ENCODE data around the gene ARL15.
"Not testable (repeated sequence)": the region's sequence is repeated elsewhere in the genome, so short reads cannot be mapped to it uniquely, and the experiment has no call there.

The ARL15 gene

GRCh38 chr5:54103871-54104270 lies 206.5 kb downstream of the ARL15 start:
- no peak for DNase-seq (ENCODE audit: low read depth in 4 of 4, low spot score in 1 of 4)

DNA sequence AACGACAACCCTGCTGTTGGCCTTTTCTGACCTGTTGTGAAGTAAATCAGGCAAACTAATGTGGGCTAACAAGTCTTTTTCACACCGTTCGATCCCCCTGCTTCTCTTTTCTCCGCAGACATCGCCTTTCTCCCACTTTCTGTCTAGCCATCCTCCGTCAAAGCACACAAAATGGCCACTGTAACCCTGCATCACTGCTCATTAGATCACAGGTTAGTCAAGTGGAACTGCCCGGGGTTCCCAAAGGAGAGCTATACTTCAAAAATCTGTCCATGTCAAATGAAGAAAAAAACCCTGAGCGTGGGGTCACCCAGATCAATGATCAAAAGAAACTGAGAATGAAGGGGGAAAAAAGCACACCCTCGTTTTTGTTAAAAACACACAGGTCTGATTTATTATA lies 212.1 kb downstream of the ARL15 start:
- DNase-seq (ENCODE audit: low read depth in 4 of 4, low spot score in 1 of 4), result no peak

GRCh38 chr5:54095969-54096368 lies 214.4 kb downstream of the ARL15 start:
- no peak for DNase-seq (ENCODE audit: low read depth in 4 of 4, low spot score in 1 of 4)

GRCh38 chr5:54094706-54095105 lies 215.7 kb downstream of the ARL15 start:
- DNase-seq (ENCODE audit: low read depth in 4 of 4, low spot score in 1 of 4), result no peak

DNA sequence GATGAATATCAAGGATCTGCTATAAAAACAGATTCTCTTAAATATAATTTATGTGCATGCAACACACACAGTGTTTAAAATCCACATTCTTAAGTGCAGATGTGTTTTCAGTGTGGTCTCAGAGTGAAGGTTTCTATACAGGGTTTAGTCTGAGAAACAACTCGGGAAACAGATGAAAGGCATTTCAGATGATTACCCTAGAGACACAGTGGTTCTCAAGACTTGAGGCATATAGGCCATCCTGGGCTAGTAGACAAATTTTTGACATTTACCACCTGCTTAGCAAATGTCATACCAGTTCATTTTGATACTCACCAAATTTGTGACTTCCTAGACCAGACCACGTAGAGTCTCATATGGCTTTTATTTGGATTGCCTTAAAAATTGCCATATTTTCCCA lies 216.5 kb downstream of the ARL15 start:
- DNase-seq (ENCODE audit: low read depth in 4 of 4, low spot score in 1 of 4), result no peak

DNA sequence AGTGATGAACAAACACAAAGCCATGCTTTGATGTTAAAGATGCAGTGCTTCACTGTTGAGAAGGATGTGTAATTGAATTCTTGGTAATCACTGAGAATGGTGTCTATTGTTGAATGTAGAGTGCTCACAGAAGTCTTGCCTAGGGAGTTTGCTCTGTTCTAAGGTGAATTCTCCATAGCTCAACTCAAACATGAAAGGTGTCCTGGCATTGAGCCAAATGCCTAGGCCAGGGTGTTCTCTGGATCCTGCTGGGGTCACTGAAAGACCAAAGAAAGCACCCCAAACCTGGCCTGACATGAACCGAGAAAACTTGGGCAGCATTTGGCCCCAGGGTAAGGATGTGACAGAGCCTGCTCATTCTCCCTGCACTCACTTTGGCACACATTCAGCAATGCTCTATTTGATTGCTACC lies 217.3 kb downstream of the ARL15 start:
- DNase-seq (ENCODE audit: low read depth in 4 of 4, low spot score in 1 of 4), result no peak

DNA sequence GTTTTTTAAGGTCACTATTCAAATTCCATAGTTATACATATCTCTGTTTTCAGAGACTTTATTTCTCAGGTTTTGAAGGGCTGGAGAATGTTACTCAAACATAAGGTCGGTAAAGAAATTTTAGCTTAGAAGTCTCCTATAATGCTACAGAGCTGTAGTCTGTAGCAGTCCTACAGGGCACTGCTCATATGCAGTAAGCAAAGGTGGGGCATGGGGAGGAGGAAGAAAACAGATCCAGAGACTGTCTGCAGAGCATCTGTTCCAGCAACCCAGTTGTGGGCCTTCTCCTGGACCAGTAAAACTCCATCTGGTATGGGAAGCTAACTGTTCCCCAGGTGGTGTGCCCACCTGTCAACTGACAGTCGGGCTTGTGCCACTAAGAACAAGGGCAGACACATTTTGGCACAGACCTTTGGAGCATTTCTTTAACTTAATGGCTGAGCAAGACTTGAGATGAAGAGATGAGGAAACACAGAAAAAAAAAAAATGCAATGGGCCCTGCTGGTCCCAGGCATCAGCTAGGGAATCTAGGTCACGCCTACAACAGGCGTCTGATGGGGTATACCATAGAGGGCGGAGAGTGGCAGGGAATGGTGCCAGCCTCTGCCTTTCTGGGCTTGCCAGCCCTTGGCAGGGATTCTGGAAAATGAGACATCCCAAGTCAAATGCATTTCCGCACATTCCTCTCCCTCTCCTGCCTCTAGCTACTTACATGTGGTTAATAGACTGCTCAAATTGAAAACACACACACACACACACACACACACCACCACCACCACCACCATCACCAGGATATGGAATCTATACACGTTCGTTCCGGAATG lies 218.9 kb downstream of the ARL15 start:
- no peak for DNase-seq (ENCODE audit: low read depth in 4 of 4, low spot score in 1 of 4)

DNA sequence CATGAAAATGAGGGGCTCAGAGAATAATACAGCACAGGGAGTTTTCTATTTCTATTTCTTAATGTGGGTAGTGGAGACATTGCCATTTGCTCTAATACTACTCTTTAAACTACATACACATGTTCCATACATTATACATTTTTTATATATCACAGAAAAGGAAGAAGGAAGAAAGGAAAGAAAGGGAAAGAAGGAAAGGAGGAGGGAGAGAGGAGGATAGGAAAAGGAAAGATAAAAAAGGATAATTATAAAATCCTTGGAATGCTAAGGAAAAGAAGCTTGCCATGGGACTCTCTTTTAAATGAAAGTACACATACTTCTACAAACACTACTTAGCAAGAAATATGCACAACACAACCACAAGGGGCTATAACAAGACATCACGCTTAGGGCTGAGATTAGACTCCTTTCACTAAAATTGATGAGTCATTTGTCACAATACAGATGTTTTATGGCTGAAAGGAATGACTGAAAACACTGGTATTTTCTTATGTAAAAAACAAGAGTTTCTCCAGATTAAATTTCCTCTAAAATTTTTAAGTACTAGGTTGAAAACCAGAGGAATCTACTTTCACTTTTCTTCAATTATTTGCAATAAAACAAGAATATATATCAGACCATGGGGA lies 219.8 kb downstream of the ARL15 start:
- DNase-seq (ENCODE audit: low read depth in 4 of 4, low spot score in 1 of 4), result no peak

- DNase-seq (ENCODE audit: low read depth in 4 of 4, low spot score in 1 of 4), result no peak
Observed at GRCh38 chr5:54088081-54088480, 222.3 kb downstream of the ARL15 start.

DNA sequence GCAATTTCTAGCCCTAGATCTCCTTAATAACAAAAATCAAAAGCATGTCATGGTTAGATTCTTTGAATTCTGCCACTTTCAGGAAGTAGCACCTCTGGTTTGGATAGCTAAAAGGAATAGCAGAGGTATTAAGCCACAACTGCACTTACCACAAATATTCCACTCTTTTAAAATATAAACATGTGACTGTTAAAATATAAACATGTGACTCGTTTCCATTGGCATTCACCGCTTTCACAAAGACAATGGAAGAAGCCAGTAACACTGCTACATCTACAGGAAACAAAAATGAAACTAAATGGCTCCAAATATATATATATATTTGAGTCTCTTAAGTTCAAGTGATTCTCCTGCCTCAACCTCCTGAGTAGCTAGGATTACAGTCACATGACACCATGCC lies 222.9 kb downstream of the ARL15 start:
- DNase-seq (ENCODE audit: low read depth in 4 of 4, low spot score in 1 of 4), result no peak

DNA sequence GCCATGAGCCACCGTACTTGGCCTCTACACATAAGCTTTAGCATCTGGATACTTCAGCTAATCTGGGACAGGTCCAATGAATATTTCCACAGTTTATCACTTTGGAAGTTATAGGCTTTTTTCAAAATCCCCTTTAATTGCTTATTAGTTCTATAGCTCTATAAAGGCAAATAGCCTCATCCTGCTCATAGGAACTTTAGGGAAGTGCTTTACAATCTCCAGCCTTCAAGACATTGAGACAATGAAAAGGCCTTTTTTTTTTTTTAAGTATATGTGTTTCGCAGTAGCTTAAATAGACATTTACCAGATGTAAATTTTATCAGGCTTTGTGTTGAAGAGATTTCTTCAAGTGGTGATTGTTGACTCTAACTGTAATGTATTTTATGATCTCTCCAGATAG lies 224.2 kb downstream of the ARL15 start:
- no peak for DNase-seq (ENCODE audit: low read depth in 4 of 4, low spot score in 1 of 4)

- DNase-seq (ENCODE audit: low read depth in 4 of 4, low spot score in 1 of 4), result no peak
Observed at GRCh38 chr5:54084696-54085095, 225.7 kb downstream of the ARL15 start.

DNA sequence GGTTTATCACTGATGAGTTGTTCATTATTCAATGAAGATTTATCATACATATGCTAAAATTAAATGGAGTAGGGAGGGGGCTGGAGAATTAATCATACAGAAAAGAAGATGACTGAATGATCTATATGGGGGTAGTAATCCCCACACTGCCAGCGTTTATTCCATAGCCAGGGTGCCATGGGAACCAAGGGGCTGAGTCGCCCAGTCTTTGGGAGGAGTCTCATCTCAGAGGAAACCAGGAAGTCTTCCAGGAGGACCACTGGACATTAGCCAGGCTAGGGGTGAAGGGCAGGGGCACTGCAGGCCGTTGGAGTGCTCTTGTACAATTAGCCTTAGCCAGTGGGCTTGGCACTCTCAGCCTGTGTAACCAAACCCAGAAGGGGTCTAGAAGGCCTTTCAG lies 226.5 kb downstream of the ARL15 start:
- no peak for DNase-seq (ENCODE audit: low read depth in 4 of 4, low spot score in 1 of 4)

GRCh38 chr5:54083245-54083644 lies 227.1 kb downstream of the ARL15 start:
- DNase-seq (ENCODE audit: low read depth in 4 of 4, low spot score in 1 of 4), result no peak

- no peak for DNase-seq (ENCODE audit: low read depth in 4 of 4, low spot score in 1 of 4)
Observed at GRCh38 chr5:54081415-54081814, 229.0 kb downstream of the ARL15 start.

DNA sequence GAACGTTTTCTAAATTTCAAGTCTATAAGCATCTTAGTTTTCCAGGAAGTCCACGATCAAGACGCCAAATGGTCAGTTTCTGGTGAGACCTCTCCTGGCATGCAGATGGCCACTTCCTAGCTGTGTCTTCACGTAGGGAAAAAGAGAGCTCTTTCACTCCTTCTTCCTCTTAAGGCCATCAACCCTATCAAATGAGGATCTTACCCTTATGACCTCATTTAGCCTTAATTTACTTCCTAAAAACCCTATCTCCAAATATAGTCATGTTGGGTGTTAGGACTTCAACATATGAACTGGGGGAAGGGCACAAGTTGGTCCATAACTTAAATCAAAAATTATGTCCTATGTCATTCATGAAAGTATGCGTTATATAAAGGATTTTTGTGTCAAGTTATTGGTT lies 229.5 kb downstream of the ARL15 start:
- DNase-seq (ENCODE audit: low read depth in 4 of 4, low spot score in 1 of 4), result no peak

DNA sequence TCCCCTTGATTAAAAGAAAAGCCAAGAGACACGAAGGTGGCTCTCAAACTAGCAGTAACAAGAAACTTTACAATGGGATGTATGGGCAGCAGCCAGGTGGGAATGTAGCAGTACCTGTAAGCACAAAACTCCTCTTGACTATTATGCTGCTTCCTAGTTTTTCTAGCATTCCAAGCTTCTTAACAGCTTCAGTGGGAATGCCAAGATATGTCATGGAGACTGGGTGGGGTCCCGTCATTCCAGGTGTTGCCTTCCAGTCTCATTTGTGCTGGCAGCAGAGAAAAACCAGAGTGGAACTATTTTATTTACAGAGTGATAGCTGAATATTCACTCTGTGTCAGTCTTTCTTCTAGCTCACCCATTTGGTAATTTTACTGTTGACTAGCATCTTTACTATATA lies 236.6 kb downstream of the ARL15 start:
- no peak for DNase-seq (ENCODE audit: low read depth in 4 of 4, low spot score in 1 of 4)

DNA sequence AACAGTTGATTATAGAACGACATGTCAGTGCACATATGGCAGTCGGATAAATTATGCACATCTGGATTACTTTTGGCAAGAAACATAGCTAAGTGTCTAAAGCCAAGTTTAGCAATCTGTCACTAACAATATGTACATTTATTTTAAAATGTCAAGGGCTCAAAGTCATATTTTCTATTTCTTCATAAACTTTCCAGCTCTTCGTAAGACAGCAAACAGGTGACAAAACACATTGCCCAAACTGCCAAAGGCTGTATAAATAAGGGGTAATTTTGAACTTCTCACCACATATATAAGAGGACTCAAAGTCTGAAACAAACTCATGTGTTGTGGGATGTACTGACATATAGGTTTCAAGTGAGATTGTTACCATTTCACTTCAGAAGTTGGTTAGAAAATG lies 237.2 kb downstream of the ARL15 start:
- DNase-seq (ENCODE audit: low read depth in 4 of 4, low spot score in 1 of 4), result no peak

DNA sequence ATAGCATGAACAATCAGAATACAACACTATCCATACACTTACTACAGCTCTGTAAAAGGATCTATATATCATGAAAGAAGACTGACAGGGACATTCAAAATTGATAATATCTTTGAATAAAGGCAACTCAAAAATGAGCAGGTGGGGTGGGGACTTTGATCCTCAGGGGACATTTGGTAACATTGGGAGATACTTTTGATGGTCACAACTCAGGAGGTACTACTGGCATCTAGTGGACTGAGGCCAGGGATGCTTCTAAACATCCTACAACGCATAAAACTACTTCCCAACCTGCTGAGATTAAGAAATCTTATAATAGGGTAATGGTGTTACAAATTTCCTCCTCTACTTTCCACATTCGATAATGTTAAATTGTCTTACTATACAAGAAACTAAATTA lies 243.9 kb downstream of the ARL15 start:
- DNase-seq (ENCODE audit: low read depth in 4 of 4, low spot score in 1 of 4), result no peak

DNA sequence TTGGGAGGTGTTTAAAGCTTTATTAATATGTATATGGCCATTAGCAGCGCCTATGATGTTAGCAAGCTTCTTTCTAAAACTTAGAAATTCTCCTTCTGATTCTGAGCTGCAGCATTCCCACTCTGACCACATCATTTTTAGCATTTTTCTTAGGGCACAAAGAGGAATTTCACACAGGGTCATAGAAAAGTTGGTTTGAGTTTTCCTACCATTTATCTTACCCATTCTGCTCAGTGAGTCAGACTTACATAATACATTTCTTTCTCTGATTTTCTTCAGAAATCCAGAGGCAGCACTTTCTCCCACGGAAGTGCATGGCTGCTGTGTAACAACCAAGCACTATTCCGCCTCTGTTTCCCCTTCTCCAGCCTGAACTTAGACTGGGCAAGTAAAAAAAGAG lies 246.6 kb downstream of the ARL15 start:
- DNase-seq (ENCODE audit: low read depth in 4 of 4, low spot score in 1 of 4), result no peak

GRCh38 chr5:54062958-54063357 lies 247.4 kb downstream of the ARL15 start:
- DNase-seq (ENCODE audit: low read depth in 4 of 4, low spot score in 1 of 4), result no peak

DNA sequence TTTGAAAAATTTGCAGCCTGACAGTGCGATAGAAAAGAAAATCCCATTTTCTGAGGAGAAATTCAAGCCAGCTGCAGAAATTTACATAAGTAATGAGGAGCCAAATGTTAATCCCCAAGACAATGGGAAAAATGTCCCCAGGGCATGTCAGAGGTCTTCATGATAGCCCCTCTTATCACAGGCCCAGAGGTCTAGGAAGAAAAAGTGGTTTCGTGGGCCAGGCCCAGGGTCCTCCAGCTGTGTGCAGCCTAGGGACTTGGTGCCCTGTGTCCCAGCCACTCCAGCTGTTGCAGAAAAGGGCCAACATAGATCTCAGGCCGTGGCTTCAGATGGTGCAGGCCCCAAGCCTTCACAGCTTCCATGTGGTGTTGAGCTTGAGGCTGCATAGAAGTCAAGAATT lies 249.5 kb downstream of the ARL15 start:
- not testable (repeated sequence) for DNase-seq (ENCODE audit: low read depth in 4 of 4, low spot score in 1 of 4)

- DNase-seq (ENCODE audit: low read depth in 4 of 4, low spot score in 1 of 4), result no peak
Observed at GRCh38 chr5:54049963-54050362, 260.4 kb downstream of the ARL15 start.

Data from stimulated activated CD4-positive, alpha-beta T cell treated with anti-CD3 and anti-CD28 coated beads, Interleukin-1b, Interleukin-23, amount 100 ng/mL, for 24 hours (primary cell).